ENCODE data around the gene CPNE4. TPM values are rescaled to one million over a fixed set of nuclear protein-coding genes. Genes with fewer than 3 reads are reported as not detected.

Gene CPNE4
- total and polyA plus RNA-seq, 2 donors (not counting 3 experiments of a cell fraction or from before 2014, with no cell fraction given): not detected

- POLR2A ChIA-PET: no interaction called here
- dilution Hi-C loops (cut with MboI; ENCODE audit: extremely low pct_ligation_motif_present, low sequenced_read_pairs): no loop called here
Observed at GRCh38 chr3:131658771-131659170, 376.0 kb downstream of the CPNE4 start.

More at GRCh38 chr3:131658771-131659170, 376.0 kb downstream of the CPNE4 start:
- Histone ChIP-seq H3K4me2 (ENCODE audit: insufficient read depth, low read length) (no peak overlapping the region), H3K27me3 (ENCODE audit: control insufficient read depth in 2 of 2, insufficient read depth in 2 of 2, low read length in 2 of 2) (no peaks in the 10 kb centered on the region), H2AFZ (ENCODE audit: low read depth, low read length) (no peak overlapping the region), H3K9ac (replicated peaks; ENCODE audit: extremely low read depth, insufficient read depth, low read length) (no peak overlapping the region), H3K9me3 (replicated peaks; ENCODE audit: control insufficient read depth, insufficient read depth, low read length) (no peaks in the 10 kb centered on the region), H4K20me1 (replicated peaks; ENCODE audit: control insufficient read depth, extremely low read depth, insufficient read depth, low read length) (no peaks in the 10 kb centered on the region), H3K27ac (ENCODE audit: insufficient read depth, low read depth, low read length) (no peak overlapping the region), H3K36me3 (ENCODE audit: control insufficient read depth in 2 of 2, extremely low read depth in 1 of 2, insufficient read depth in 2 of 2, low read length in 2 of 2) (no peaks in the 10 kb centered on the region), H3K9me1 (replicated peaks; ENCODE audit: control insufficient read depth, extremely low read depth, insufficient read depth, low read length) (no peaks in the 10 kb centered on the region), H3K79me2 (ENCODE audit: control insufficient read depth, insufficient read depth, low read length) (no peaks in the 10 kb centered on the region), H3K4me3 (replicated peaks in 1 of 3; ENCODE audit: insufficient read depth in 1 of 3, low read depth in 1 of 3, low read length in 3 of 3) (no peak overlapping the region), H3K4me1 (ENCODE audit: control insufficient read depth, extremely low read depth, insufficient read depth, low read length) (no peaks in the 10 kb centered on the region)
- DNase-seq (ENCODE audit: low read depth, low spot score) (no peak), FAIRE-seq (no peak)
- intact Hi-C loops (cut with micrococcal nuclease): no loop called here
- TF ChIP-seq GATA2 (IDR thresholded peaks at IDR 0.05; ENCODE audit: insufficient read depth, insufficient read length, low read depth, low read length): no peak
- TF ChIP-seq FOS (IDR thresholded peaks at IDR 0.05; ENCODE audit: borderline replicate concordance, insufficient read depth, low read length): no peak
- no peak for TF ChIP-seq POLR2AphosphoS5 (IDR thresholded peaks at IDR 0.05; ENCODE audit: insufficient read depth, low read depth, low read length)
- no peak for TF ChIP-seq EZH2 (IDR thresholded peaks at IDR 0.05; ENCODE audit: borderline replicate concordance, low read depth, low read length, severe bottlenecking)
- no peak for TF ChIP-seq POLR2A (IDR thresholded peaks at IDR 0.05; ENCODE audit: low read depth, low read length)
- TF ChIP-seq JUN (IDR thresholded peaks at IDR 0.05; ENCODE audit: borderline replicate concordance, insufficient read depth, insufficient read length, low read depth): no peak
- TF ChIP-seq CTCF (IDR thresholded peaks at IDR 0.05; ENCODE audit: extremely low read depth in 1 of 2, insufficient read depth in 1 of 2, low read depth in 1 of 2, low read length in 2 of 2): no peak
- no peak for TF ChIP-seq MYC (IDR thresholded peaks at IDR 0.05; ENCODE audit: low read depth, low read length)
- no peak for TF ChIP-seq MAX (IDR thresholded peaks at IDR 0.05; ENCODE audit: insufficient read depth, insufficient read length)
- no TSS peak for BruUV-seq (replicated peaks)
- CTCF ChIA-PET: interaction anchor here (1.2 kb wide), 1 partner anchor 622 kb away, joined by 3 read pairs; no protein-coding TSS in a partner anchor

All from endothelial cell of umbilical vein (primary cell).